HG03280 (cell line): ENCODE measurements around the gene BDH1.

ENCODE experiments used
- ATAC-seq: cut with Tn5 transposase; IDR thresholded peaks from one replicate; pipeline ENCODE4 v1.9.1; 2021; ENCODE audit warnings: mild to moderate bottlenecking, moderate library complexity; ENCODE audit not compliant: unreplicated experiment

BDH1 gene

DNA sequence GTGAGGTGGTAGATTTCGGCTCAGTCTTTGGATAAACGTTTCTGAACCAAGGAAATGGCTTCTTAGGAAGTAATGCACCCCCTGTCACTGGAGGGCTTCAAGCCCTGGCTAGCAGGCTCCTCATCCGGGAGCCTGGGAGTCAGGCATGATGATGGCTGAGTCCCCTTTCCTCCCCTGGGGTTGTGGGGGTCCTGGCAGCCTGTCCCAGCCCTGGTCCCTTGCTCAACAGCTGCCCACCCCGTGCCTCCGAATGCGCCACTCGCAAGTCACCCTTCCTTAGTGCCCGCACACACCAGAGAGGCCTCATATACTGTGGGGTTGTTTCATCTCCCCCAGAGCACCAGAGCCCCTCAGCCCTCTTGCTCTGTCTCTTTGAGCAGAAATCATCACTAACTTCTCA, 48.2 kb downstream of the BDH1 start:
- no peak for ATAC-seq

DNA sequence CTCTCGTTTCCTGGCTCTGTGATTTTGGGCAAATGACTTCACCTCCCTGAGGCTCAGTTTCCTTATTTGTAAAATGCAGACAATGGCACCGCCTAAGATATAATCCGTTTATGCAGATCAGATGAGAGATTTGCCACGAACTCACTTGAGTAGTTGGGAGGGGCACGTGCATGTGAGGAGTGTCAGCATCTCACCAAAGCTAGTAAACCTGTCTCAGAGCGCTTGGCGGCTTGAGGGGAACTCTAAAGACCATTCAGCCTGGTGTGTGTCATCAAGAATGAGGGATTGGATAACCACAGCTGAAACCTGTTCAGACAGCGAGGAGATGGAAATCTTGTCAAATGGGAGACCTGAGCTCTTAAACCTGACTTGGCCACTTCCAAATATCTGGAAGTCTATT, 48.7 kb downstream of the BDH1 start:
- no peak for ATAC-seq

DNA sequence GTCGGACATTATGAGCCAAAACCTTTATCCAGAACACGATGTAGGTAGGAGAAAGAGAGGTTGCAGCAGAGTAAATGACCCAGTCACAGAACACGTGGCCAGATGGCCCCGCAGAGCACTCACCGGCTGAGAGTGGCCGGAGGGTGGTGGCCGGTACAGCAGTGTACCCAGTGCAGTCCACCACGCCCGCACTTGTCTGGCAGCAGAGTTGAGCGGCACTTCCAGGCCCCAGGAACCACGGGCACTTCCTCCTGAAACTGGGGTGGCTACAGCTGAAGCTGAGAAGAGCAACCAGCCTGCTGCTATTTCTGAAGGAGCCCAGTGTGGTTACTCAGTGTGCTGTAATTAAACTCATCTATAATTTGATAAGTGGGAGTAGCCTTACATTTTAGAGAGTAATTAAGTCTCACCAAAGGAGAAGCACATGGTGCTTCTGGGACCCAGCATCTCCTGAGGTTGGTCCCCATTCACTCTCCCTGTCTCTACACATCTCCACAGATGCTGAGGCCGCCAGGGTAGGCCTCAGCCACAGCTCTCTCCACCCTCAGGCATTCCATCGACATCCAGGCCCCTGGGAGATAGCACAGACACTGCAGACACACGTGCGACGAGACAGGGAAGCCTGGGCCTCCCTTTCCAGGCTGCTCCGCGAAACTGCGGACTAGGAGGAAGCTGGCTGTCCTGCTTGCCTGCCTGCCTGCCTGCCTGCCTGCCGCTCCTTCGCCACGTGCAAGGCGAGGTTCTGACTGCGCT, 49.8 kb downstream of the BDH1 start:
- ATAC-seq = no peak

GRCh38 chr3:197504641-197505121, 51.1 kb downstream of the BDH1 start:
- no peak for ATAC-seq

DNA sequence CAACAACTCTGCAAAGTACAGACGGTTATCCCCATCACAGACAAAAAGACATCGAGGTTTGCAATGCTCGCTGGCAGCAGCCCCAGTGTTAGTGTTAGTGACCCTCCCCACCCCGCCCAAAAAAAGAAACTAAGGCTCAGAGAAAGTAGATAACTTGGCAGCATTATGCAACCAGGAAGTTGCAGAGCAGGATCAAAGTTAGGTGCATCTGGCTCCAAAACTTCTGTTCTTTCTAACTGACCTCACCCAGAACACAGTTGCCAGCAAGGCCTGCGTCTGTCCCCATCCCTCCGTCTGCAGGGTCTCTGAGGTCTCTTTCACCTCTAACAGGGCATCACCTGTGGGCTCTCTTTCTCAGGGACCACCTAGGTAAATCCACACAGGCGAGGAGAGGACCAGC, 51.5 kb downstream of the BDH1 start:
- ATAC-seq = no peak

DNA sequence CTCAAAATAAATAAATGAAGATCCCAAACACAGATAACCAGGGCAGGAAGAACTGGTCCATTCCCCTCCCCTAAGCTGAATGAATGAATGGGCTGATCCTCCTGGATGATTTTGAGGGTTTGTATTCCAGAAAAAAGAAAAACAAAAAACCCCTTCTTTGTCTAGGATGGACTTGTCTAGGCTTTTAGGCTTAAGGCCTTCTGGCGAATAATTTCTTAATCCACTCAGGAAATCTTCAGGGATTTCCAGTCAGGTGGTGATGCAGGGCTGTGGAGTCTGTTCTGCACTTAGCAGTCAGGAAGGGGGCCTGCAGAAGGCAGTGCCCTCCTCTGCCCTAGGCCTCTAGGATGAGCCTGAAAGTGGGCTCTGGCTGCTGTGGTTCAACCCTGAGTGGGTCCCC, 52.1 kb downstream of the BDH1 start:
- ATAC-seq = no peak

- no peak for ATAC-seq
Measured at GRCh38 chr3:197501879-197502620, 53.7 kb downstream of the BDH1 start.

DNA sequence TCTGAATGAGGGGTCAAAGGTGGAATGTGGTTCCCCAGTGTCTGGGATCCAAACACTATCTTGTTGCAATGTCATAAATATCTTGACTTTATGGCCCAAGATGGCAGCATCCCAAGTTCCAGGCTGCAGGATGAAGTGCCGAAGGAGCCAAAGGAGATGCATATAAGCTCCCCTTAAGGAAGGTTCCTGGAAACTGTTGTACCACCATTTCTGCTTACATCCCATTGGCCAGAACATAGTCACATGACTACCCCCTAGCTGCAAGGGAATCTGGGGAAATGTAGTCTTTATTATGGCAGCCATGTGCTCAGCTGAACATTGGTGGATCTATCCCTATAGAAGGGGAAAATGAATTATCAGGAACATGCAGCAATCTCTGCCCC, 54.3 kb downstream of the BDH1 start:
- no peak for ATAC-seq

DNA sequence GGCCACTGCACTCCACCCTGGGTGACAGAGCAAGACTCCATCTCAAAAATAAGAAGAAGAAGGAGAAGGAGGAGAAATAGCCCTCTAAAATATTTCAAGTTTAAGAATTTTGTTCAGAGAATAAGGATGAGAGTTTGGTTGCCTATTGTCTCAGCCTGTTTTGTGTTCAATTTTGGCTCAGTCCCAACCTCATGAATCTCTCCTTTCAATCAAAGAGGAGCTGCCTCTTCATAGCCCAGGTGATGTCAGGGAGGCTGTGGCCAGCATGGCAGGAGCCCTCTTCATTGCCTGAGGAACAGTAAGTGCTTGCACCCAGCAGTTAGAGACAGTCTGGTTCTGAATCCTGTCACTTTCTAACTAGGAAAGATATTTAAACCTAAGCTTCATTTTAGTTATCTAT, 55.0 kb downstream of the BDH1 start:
- no peak for ATAC-seq

DNA sequence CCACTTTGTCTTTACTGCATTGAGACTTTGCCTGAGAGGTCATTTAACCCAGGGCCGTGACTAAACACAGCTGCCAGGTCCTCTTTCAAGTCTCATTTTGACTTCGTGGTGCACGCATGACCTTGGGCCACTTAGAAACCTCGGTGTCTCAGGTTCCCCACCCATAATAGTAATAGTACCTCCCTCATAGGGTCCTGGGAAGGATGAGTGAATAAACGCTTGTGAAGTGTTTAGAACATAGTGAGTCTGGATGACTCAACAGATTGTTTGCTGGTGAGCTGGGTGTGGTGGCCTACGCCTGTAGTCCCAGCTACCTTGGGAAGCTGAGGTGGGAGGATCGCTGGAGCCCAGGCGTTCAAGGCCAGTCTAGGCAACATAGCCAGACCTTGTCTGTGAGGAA, 56.3 kb downstream of the BDH1 start:
- ATAC-seq = no peak

DNA sequence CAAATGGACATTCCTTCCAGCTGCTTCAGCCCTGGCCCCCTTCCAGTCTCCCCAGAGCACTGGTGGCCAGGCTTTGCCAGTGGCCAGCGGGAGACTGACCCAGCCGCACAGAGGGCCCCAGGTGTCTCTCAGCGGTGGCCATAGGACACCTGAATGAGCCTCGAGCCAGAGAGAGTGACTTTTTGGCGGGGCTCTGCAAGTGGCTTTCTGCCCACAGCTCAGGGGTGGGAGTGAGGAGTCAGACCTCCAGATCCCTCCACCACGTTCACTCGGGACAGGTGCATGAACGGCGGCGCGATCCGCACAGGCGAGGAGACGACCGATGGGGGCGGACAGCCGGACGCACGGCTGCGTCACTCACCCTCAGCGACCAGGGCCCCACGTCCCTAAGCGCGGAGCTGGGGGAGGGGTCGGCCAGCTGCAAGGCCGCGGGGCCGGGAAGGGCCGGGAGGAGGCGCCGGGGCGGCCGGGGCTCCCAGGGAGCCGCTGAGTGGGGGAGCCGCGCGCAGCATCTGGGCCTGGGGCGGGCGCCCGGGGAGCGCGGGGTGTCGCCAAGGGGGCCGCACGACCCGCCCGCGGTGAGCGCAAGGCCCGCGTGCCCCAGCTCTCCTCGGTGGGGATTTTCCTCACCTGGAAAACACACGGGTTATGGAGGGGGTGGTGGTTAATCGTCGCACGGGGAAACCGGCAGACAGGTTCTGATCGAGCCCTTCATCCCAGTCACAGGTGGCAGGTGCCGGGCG, 57.1 kb downstream of the BDH1 start:
- ATAC-seq = no peak

DNA sequence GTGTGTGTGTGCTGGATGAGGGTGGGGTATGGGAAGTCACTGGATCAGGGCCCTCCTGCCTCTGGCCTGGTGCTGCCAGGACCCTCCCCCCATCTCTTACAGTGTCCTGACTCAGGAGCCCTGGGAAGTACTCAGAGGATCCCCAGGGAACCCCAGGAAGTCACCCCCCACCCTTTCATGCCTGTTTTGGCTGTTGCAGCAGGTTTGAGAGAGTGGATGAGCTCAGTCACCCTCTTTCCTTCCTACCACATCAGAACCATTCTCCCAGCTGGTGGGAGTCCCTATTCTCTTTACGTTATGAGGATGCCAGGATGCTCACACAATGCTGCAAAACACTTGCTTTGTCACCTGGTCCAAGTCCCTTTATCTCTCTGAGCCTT, 59.0 kb downstream of the BDH1 start:
- ATAC-seq = no peak

- ATAC-seq = no peak
Measured at GRCh38 chr3:197495999-197496745, 59.6 kb downstream of the BDH1 start.

DNA sequence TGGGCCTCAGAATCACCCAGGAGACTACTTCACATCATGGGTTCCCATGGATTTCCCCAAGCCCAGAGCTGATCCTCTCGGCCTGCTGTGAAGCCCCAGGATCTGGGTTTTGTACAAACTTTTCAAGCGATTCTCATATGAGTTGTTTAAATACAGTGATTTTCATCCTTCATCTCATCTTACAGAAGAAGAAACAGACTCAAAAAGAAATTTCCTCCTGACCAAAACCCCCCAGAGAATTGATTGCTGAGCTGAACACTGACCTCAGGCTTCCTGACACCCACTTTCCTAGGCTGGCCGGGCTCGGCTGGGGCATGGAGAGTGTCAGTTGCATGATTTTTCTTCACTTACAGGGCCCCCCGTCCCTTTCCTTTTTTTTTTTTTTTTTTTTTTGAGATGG, 60.3 kb downstream of the BDH1 start:
- no peak for ATAC-seq

DNA sequence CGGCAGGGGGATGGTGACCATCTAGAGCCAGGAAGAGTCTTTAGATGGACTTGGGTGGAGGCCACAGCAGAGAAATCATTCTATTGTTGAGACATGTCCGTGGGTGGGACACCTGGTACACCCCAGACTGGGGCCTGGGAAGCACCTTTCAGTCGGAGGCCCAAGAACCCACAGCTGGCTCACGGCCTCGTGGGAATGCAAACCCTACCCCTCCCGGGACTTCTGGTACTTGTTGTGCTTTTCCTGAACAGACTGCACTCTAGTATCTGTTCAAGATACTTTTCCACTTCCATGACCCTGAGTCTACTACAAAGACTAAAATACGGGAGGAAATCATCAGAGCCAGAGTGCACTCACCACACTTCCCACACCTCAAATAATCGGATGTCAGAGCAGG, 60.7 kb downstream of the BDH1 start:
- no peak for ATAC-seq

DNA sequence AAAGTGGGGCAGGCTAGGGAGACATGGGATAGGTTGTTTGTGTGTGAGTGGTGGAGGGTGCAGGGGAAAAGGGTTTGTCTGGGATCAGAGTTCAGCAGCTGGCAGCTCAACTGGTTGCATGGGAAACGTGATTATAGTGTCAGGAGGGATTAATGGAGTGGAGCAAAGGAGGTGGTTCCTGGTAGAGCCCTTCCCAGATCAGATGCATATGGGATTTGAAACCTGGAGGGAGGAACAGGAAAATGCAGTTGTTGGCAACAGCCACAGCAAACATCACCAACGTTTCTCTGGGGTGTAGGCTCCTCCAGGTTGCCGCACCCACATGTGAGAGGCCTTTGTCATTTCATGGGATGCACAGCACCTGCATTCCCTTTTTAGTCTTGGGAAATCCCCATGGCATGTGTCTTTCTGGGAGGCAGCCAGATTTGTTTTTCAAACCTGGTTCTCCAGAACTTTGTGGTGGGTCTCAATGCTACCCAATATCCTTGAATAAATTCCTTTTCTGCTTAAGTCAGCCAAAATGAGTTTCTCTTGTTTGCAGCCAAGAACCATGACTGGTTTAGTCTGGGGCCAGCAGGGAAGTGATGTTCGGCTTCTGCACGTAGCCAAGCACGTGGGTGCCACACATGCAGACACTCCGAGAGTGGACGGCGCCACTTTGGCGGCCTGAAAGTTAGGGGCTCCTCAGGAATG, 61.3 kb downstream of the BDH1 start:
- no peak for ATAC-seq

- no peak for ATAC-seq
Measured at GRCh38 chr3:197493049-197493448, 62.7 kb downstream of the BDH1 start.

DNA sequence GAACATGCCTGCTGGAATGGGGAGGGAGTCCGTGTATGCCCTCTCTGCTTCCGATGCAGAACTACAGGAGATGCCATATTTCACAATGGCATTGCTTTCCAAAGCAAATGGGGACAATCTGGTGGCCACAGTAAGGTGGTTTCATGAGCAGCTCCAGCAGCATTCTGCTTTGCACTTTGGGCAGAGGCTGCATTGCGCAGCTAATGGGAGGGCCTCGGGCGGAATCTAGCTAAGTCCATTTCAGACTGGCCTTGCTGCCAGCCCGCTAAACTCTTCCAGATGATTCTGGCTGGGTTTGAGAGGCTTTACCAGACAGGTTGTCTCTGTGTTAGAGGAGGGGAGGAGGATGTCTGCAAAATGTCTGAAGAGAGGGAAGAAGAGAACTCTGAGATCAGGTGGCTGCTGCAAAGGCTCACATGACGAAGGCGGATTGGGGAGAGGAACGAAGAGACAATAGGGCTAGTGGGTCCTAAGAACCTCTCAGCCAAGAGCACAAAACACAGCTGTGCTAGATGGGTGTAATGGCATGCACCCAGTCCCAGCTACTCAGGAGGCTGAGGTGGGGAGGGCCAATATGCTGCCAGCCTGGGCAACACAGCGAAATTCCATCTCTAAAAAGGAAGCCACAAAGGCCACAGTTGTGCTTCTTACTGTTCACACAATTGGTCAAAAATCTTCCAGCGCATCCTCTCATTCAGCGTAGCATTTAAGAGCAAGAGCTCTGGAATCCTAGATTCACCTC, 63.7 kb downstream of the BDH1 start:
- no peak for ATAC-seq

DNA sequence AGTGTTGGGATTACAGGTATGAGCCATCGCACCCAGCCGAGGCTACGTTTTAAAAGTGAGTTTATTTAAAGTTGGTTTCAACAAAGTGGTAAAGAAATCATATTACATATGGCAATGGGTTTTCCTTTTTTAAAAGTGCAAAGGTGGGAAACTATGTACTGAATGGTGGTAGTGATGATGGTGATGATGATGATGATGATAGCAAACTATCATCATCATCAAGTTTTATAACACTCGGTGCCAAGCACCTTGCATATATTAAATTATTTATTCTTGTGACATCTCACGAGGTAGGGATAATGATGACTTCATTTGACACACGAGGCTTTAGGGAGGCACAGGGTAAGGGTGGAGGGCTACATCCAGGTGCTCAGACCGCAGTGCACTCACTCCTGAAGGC, 64.3 kb downstream of the BDH1 start:
- ATAC-seq = no peak
